SJSA1 (cell line): ENCODE data around the gene IQSEC1. TPM values are rescaled to one million over a fixed set of nuclear protein-coding genes. Genes with fewer than 3 reads are reported as not detected.

Experiments
- DNase-seq, 2 experiments: peaks; one replicate each; pipeline ENCODE4 v3.0.0-alpha.2; 2015 to 2020; ENCODE audit warnings: low spot score in 2 of 2, low read depth in 1 of 2
- H3K27ac ChIP-seq: fragments of 250-450 bp; sonication (Bioruptor Pico); 2 replicates; pipeline ENCODE4 v1.5.1; 2020; ENCODE audit warnings: mild to moderate bottlenecking, moderate library complexity
- H3K27me3 ChIP-seq: fragments of 250-450 bp; sonication (Bioruptor Pico); replicated peaks from 2 replicates; pipeline ENCODE4 v1.5.1; 2020; ENCODE audit warnings: mild to moderate bottlenecking, moderate library complexity
- H3K36me3 ChIP-seq: fragments of 250-450 bp; sonication (Bioruptor Pico); 2 replicates; pipeline ENCODE4 v1.5.1; 2020; ENCODE audit warnings: mild to moderate bottlenecking
- H3K4me1 ChIP-seq: fragments of 250-450 bp; sonication (Bioruptor Pico); replicated peaks from 2 replicates; pipeline ENCODE4 v1.6.1; 2021; ENCODE audit warnings: mild to moderate bottlenecking
- H3K4me3 ChIP-seq: fragments of 250-450 bp; sonication (Bioruptor Pico); 2 replicates; pipeline ENCODE4 v1.5.1; 2020; ENCODE audit warnings: mild to moderate bottlenecking
- H3K9me3 ChIP-seq: fragments of 250-450 bp; sonication (Bioruptor Pico); replicated peaks from 2 replicates; pipeline ENCODE4 v1.5.1; 2020; ENCODE audit warnings: mild to moderate bottlenecking
- total RNA-seq: library from RNA; depleted of rRNA; stranded (reverse); fragments of >200 nt; shearing (Covaris generic); gene quantifications from 2 replicates; pipeline ENCODE4 v1.2.3, GENCODE V29; 2014

The IQSEC1 gene
- total RNA-seq, 1 experiment from 2014 or later = 6.5 TPM

- Histone ChIP-seq H3K36me3 (peaks cover 5% of the 10 kb centered on the region), H3K27ac (no peak overlapping the region), H3K27me3 (no peaks in the 10 kb centered on the region)
Measured at GRCh38 chr3:12909710-12910109, 163.5 kb downstream of the IQSEC1 start.

GRCh38 chr3:12908859-12909258, 164.4 kb downstream of the IQSEC1 start:
- Histone ChIP-seq H3K27me3 (no peaks in the 10 kb centered on the region), H3K4me3 (no peak overlapping the region), H3K27ac (no peak overlapping the region), H3K9me3 (no peaks in the 10 kb centered on the region), H3K36me3 (peaks cover 5% of the 10 kb centered on the region), H3K4me1 (no peaks in the 10 kb centered on the region)
- DNase-seq = no peak

More at GRCh38 chr3:12909710-12910109, 163.5 kb downstream of the IQSEC1 start:
- no peaks in the 10 kb centered on the region for H3K4me1 ChIP-seq
- H3K9me3 ChIP-seq = no peaks in the 10 kb centered on the region
- DNase-seq = no peak
- no peak overlapping the region for H3K4me3 ChIP-seq

GRCh38 chr3:12908136-12908730, 165.0 kb downstream of the IQSEC1 start:
- Histone ChIP-seq H3K9me3 (no peaks in the 10 kb centered on the region), H3K4me1 (no peaks in the 10 kb centered on the region), H3K27ac (no peak overlapping the region), H3K4me3 (no peak overlapping the region), H3K27me3 (no peaks in the 10 kb centered on the region), H3K36me3 (peaks cover 5% of the 10 kb centered on the region)
- DNase-seq = no peak

GRCh38 chr3:12907729-12908128, 165.5 kb downstream of the IQSEC1 start:
- Histone ChIP-seq H3K27ac (no peak overlapping the region), H3K27me3 (no peaks in the 10 kb centered on the region), H3K9me3 (no peaks in the 10 kb centered on the region), H3K4me3 (no peak overlapping the region), H3K4me1 (no peaks in the 10 kb centered on the region), H3K36me3 (peaks cover 5% of the 10 kb centered on the region)
- DNase-seq = no peak

- no peak for DNase-seq
- peaks cover 5% of the 10 kb centered on the region for H3K36me3 ChIP-seq
- no peak overlapping the region for H3K4me3 ChIP-seq
- no peaks in the 10 kb centered on the region for H3K27me3 ChIP-seq
- H3K27ac ChIP-seq = no peak overlapping the region
- H3K4me1 ChIP-seq = no peaks in the 10 kb centered on the region
- no peaks in the 10 kb centered on the region for H3K9me3 ChIP-seq
Measured at GRCh38 chr3:12907296-12907695, 165.9 kb downstream of the IQSEC1 start.

GRCh38 chr3:12906916-12907290, 166.3 kb downstream of the IQSEC1 start:
- no peak overlapping the region for H3K4me3 ChIP-seq
- peaks cover 5% of the 10 kb centered on the region for H3K36me3 ChIP-seq
- no peaks in the 10 kb centered on the region for H3K27me3 ChIP-seq
- no peaks in the 10 kb centered on the region for H3K9me3 ChIP-seq
- DNase-seq = no peak
- H3K27ac ChIP-seq = no peak overlapping the region
- H3K4me1 ChIP-seq = no peaks in the 10 kb centered on the region

GRCh38 chr3:12906141-12906915, 166.9 kb downstream of the IQSEC1 start:
- no peak overlapping the region for H3K27ac ChIP-seq
- H3K36me3 ChIP-seq = peaks cover 5% of the 10 kb centered on the region
- DNase-seq = no peak
- no peak overlapping the region for H3K4me3 ChIP-seq
- H3K4me1 ChIP-seq = no peaks in the 10 kb centered on the region
- H3K9me3 ChIP-seq = no peaks in the 10 kb centered on the region
- no peaks in the 10 kb centered on the region for H3K27me3 ChIP-seq

- no peak overlapping the region for H3K4me3 ChIP-seq
- peaks cover 5% of the 10 kb centered on the region for H3K36me3 ChIP-seq
- no peak overlapping the region for H3K27ac ChIP-seq
- H3K4me1 ChIP-seq = no peaks in the 10 kb centered on the region
- no peaks in the 10 kb centered on the region for H3K9me3 ChIP-seq
- no peaks in the 10 kb centered on the region for H3K27me3 ChIP-seq
- no peak for DNase-seq
Measured at GRCh38 chr3:12905316-12906071, 167.7 kb downstream of the IQSEC1 start.

GRCh38 chr3:12904951-12905315, 168.3 kb downstream of the IQSEC1 start:
- no peak for DNase-seq
- Histone ChIP-seq H3K4me3 (no peak overlapping the region), H3K4me1 (no peaks in the 10 kb centered on the region), H3K9me3 (no peaks in the 10 kb centered on the region), H3K36me3 (peaks cover 5% of the 10 kb centered on the region), H3K27ac (no peak overlapping the region), H3K27me3 (no peaks in the 10 kb centered on the region)

- no peak overlapping the region for H3K4me3 ChIP-seq
- DNase-seq = no peak
- H3K27me3 ChIP-seq = no peaks in the 10 kb centered on the region
- H3K36me3 ChIP-seq = peaks cover 5% of the 10 kb centered on the region
- no peaks in the 10 kb centered on the region for H3K4me1 ChIP-seq
- no peak overlapping the region for H3K27ac ChIP-seq
- H3K9me3 ChIP-seq = no peaks in the 10 kb centered on the region
Measured at GRCh38 chr3:12903881-12904280, 169.3 kb downstream of the IQSEC1 start.

GRCh38 chr3:12903000-12903800, 170.0 kb downstream of the IQSEC1 start:
- no peaks in the 10 kb centered on the region for H3K9me3 ChIP-seq
- DNase-seq = no peak
- H3K4me3 ChIP-seq = no peak overlapping the region
- H3K27me3 ChIP-seq = no peaks in the 10 kb centered on the region
- H3K27ac ChIP-seq = no peak overlapping the region
- no peaks in the 10 kb centered on the region for H3K4me1 ChIP-seq
- H3K36me3 ChIP-seq = peaks cover 5% of the 10 kb centered on the region

GRCh38 chr3:12902181-12902999, 170.8 kb downstream of the IQSEC1 start:
- H3K27ac ChIP-seq = no peak overlapping the region
- H3K4me1 ChIP-seq = no peaks in the 10 kb centered on the region
- H3K4me3 ChIP-seq = no peak overlapping the region
- H3K9me3 ChIP-seq = no peaks in the 10 kb centered on the region
- H3K36me3 ChIP-seq = peaks cover 5% of the 10 kb centered on the region
- DNase-seq = no peak
- no peaks in the 10 kb centered on the region for H3K27me3 ChIP-seq

- Histone ChIP-seq H3K9me3 (no peaks in the 10 kb centered on the region), H3K4me1 (no peaks in the 10 kb centered on the region), H3K27ac (no peak overlapping the region), H3K27me3 (no peaks in the 10 kb centered on the region), H3K4me3 (no peak overlapping the region), H3K36me3 (peaks cover 5% of the 10 kb centered on the region)
- DNase-seq = no peak
Measured at GRCh38 chr3:12901623-12902045, 171.6 kb downstream of the IQSEC1 start.
